NB4 (cell line): ENCODE results near the gene ZNHIT2.

ENCODE experiments used
- POLR2A ChIP-seq: IDR thresholded peaks from 2 replicates; pipeline ENCODE4 v1.6.1; 2011; ENCODE audit warnings: mild to moderate bottlenecking; ENCODE audit not compliant: insufficient read length; ENCODE audit errors: extremely low read depth
- TF ChIP-seq, protein P1 (sequence below): IDR thresholded peaks from one replicate; pipeline ENCODE4 v1.5.1; 2012; ENCODE audit warnings: low read depth, low read length
- TF ChIP-seq, protein P2 (sequence below): IDR thresholded peaks from 2 replicates; pipeline ENCODE4 v1.6.1; 2011; ENCODE audit warnings: low read depth, low read length

DNA sequence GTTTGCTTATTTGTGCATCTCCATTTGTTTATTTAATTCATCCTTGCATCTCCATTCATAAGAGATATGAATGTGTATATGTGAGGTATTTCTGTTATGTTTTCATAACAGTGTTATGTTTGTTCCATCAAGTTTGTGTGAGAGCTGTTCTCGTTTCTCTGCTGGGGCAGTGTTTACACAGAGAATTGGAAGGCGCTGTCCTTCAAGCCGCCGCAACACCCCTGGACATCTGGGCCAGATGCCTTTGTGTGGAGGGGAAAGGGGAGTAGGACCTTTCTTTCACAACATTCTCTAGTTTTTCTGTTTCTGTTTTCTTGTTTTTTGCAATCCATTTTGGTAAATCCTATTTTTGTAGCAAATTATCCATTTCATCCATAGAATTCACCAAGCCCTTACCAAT, 12.9 kb downstream of the ZNHIT2 start:
- TF ChIP-seq POLR2A: no peak
- TF ChIP-seq, protein P1, sequence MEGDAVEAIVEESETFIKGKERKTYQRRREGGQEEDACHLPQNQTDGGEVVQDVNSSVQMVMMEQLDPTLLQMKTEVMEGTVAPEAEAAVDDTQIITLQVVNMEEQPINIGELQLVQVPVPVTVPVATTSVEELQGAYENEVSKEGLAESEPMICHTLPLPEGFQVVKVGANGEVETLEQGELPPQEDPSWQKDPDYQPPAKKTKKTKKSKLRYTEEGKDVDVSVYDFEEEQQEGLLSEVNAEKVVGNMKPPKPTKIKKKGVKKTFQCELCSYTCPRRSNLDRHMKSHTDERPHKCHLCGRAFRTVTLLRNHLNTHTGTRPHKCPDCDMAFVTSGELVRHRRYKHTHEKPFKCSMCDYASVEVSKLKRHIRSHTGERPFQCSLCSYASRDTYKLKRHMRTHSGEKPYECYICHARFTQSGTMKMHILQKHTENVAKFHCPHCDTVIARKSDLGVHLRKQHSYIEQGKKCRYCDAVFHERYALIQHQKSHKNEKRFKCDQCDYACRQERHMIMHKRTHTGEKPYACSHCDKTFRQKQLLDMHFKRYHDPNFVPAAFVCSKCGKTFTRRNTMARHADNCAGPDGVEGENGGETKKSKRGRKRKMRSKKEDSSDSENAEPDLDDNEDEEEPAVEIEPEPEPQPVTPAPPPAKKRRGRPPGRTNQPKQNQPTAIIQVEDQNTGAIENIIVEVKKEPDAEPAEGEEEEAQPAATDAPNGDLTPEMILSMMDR: no peak
- TF ChIP-seq, protein P2, sequence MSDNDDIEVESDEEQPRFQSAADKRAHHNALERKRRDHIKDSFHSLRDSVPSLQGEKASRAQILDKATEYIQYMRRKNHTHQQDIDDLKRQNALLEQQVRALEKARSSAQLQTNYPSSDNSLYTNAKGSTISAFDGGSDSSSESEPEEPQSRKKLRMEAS: no peak
